IMR-90 (cell line): ENCODE results near the gene TAAR9. TPM values are rescaled to one million over a fixed set of nuclear protein-coding genes. Genes with fewer than 3 reads are reported as not detected.

Source experiments
- ATAC-seq: fragments of 200-7000 bp; cut with Tn5 transposase; 2 replicates; pipeline ENCODE4 v1.9.1; 2020; ENCODE audit warnings: low read depth, mild to moderate bottlenecking, moderate library complexity
- BruUV-seq: library from RNA; stranded (reverse); fragments of 400-500 nt; replicated peaks from 2 replicates; lab custom pipeline; 2021; lab: Mats Ljungman, UMichigan
- CTCF ChIA-PET: fragments of 300-600 bp; formaldehyde crosslinking; extraction: SDS; loops from one replicate; lab custom pipeline; 2021; ENCODE audit warnings: antibody characterized with exemption; lab: Yijun Ruan, JAX
- POLR2A ChIA-PET: fragments of 300-600 bp; sonication (Branson Sonifier 250); formaldehyde crosslinking; loops from one replicate; lab custom pipeline; 2022; ENCODE audit warnings: antibody characterized with exemption; ENCODE audit not compliant: unreplicated experiment; lab: Charles Lee
- DNase-seq: peaks from one replicate; pipeline ENCODE4 v3.0.0; 2013
- H2AFZ ChIP-seq: replicated peaks from 2 replicates; pipeline ENCODE3; 2013; ENCODE audit warnings: low read length, mild to moderate bottlenecking; ENCODE audit not compliant: poor library complexity
- H2AK5ac ChIP-seq: 2 replicates; pipeline ENCODE4 v1.6.1; 2013; ENCODE audit warnings: low read depth, low read length, inconsistent platforms
- H2AK9ac ChIP-seq: replicated peaks from 2 replicates; pipeline ENCODE3; 2013; ENCODE audit warnings: mild to moderate bottlenecking, low read depth, low read length, moderate library complexity; ENCODE audit not compliant: poor library complexity
- H2BK120ac ChIP-seq: 2 replicates; pipeline ENCODE4 v1.6.1; 2013; ENCODE audit warnings: low read depth, low read length, inconsistent platforms
- H2BK15ac ChIP-seq: 3 replicates; pipeline ENCODE4 v1.6.1; 2013; ENCODE audit warnings: low read depth, low read length, inconsistent platforms
- H2BK20ac ChIP-seq: 2 replicates; pipeline ENCODE4 v1.6.1; 2013; ENCODE audit warnings: low read depth, mild to moderate bottlenecking, inconsistent platforms, low read length, moderate library complexity
- H2BK5ac ChIP-seq: 2 replicates; pipeline ENCODE4 v1.6.1; 2013; ENCODE audit warnings: mild to moderate bottlenecking, low read depth, low read length, inconsistent platforms; ENCODE audit not compliant: poor library complexity, severe bottlenecking
- H3K14ac ChIP-seq: replicated peaks from 2 replicates; pipeline ENCODE4 v1.6.1; 2013; ENCODE audit warnings: low read depth, low read length, inconsistent platforms
- H3K18ac ChIP-seq: 2 replicates; pipeline ENCODE4 v1.6.1; 2013; ENCODE audit warnings: low read depth, low read length, control low read depth
- H3K23ac ChIP-seq: 2 replicates; pipeline ENCODE4 v1.6.1; 2013; ENCODE audit warnings: low read depth, low read length, inconsistent platforms
- H3K27ac ChIP-seq: 2 replicates; pipeline ENCODE4 v1.5.1; 2013; ENCODE audit warnings: mild to moderate bottlenecking, control low read depth, low read length; ENCODE audit not compliant: insufficient read depth
- H3K27me3 ChIP-seq: 2 replicates; pipeline ENCODE4 v1.6.1; 2013; ENCODE audit warnings: low read length; ENCODE audit not compliant: control insufficient read depth, insufficient read depth
- H3K36me3 ChIP-seq: 2 replicates; pipeline ENCODE4 v1.6.1; 2013; ENCODE audit warnings: low read length, mixed read lengths; ENCODE audit not compliant: control insufficient read depth, insufficient read depth
- H3K4ac ChIP-seq: 2 replicates; pipeline ENCODE4 v1.6.1; 2013; ENCODE audit warnings: low read depth, low read length, inconsistent platforms
- H3K4me1 ChIP-seq: 2 replicates; pipeline ENCODE4 v1.6.1; 2013; ENCODE audit warnings: low read length, mixed read lengths; ENCODE audit not compliant: control insufficient read depth, insufficient read depth
- H3K4me2 ChIP-seq: 2 replicates; pipeline ENCODE4 v1.6.1; 2013; ENCODE audit warnings: low read depth, mild to moderate bottlenecking, control low read depth, low read length, moderate library complexity
- H3K4me3 ChIP-seq: 2 replicates; pipeline ENCODE4 v1.5.1; 2013; ENCODE audit warnings: low read depth, mild to moderate bottlenecking, control low read depth, low read length, moderate library complexity; ENCODE audit not compliant: insufficient read depth
- H3K56ac ChIP-seq: 2 replicates; pipeline ENCODE4 v1.6.1; 2013; ENCODE audit warnings: low read length, inconsistent platforms; ENCODE audit not compliant: insufficient read depth; ENCODE audit errors: extremely low read depth
- H3K79me1 ChIP-seq, 2 experiments: 2 replicates each; pipeline ENCODE4 v1.6.1; 2013; ENCODE audit warnings: low read length in 2 of 2, inconsistent platforms in 1 of 2, low read depth in 1 of 2
- H3K9ac ChIP-seq: 2 replicates; pipeline ENCODE4 v1.6.1; 2013; ENCODE audit warnings: low read depth, low read length, control low read depth
- H3K9me1 ChIP-seq: 2 replicates; pipeline ENCODE4 v1.6.1; 2013; ENCODE audit warnings: low read length, inconsistent platforms; ENCODE audit not compliant: insufficient read depth
- H3K9me3 ChIP-seq: 2 replicates; pipeline ENCODE4 v1.6.1; 2013; ENCODE audit warnings: low read length; ENCODE audit not compliant: control insufficient read depth, insufficient read depth
- H4K20me1 ChIP-seq: 2 replicates; pipeline ENCODE4 v1.6.1; 2013; ENCODE audit warnings: low read length, inconsistent platforms; ENCODE audit not compliant: insufficient read depth
- H4K5ac ChIP-seq: 2 replicates; pipeline ENCODE4 v1.6.1; 2013; ENCODE audit warnings: mild to moderate bottlenecking, low read depth, low read length, control low read depth
- H4K8ac ChIP-seq, 2 experiments: 2 replicates each; pipeline ENCODE4 v1.6.1; 2013; ENCODE audit warnings: low read depth in 2 of 2, low read length in 2 of 2, control low read depth in 1 of 2, inconsistent platforms in 1 of 2
- H4K91ac ChIP-seq: 2 replicates; pipeline ENCODE4 v1.6.1; 2013; ENCODE audit warnings: low read depth, low read length, inconsistent platforms; ENCODE audit not compliant: insufficient read depth
- CEBPB ChIP-seq: IDR thresholded peaks from 2 replicates; pipeline ENCODE4 v1.6.1; 2012; ENCODE audit warnings: low read depth, low read length, improper control_type of control experiment
- MAFK ChIP-seq: IDR thresholded peaks from 2 replicates; pipeline ENCODE4 v1.6.1; 2012; ENCODE audit warnings: low read depth, low read length, improper control_type of control experiment
- RAD21 ChIP-seq: IDR thresholded peaks from 2 replicates; pipeline ENCODE4 v1.6.1; 2012; ENCODE audit warnings: low read length, improper control_type of control experiment
- RCOR1 ChIP-seq: IDR thresholded peaks from 2 replicates; pipeline ENCODE4 v1.6.1; 2012; ENCODE audit warnings: mild to moderate bottlenecking, low read length, improper control_type of control experiment; ENCODE audit not compliant: insufficient replicate concordance
- SMC3 ChIP-seq: fragments of 150-350 bp; IDR thresholded peaks from 2 replicates; pipeline ENCODE4 v1.6.1; 2016; ENCODE audit warnings: low read depth, mild to moderate bottlenecking, antibody characterized with exemption, low read length, moderate library complexity
- WGBS, 2 experiments: methylation state at CpG; one replicate each; pipeline versions ENCODE4 v1.1.5 to v1.1.7; 2013; ENCODE audit warnings: missing lambda C conversion rate in 2 of 2; ENCODE audit not compliant: insufficient read length in 1 of 2; ENCODE audit errors: extremely low coverage in 2 of 2; 5-methylcytosine and 5-hydroxymethylcytosine counted together
- dilution Hi-C: fragments of 300-500 bp; cut with HindIII; formaldehyde crosslinking; loops from one replicate; pipeline ENCODE4 v1.14.3; 2018; ENCODE audit warnings: low sequenced_read_pairs; ENCODE audit not compliant: unreplicated experiment
- in situ Hi-C: fragments of 300-500 bp; cut with MboI; formaldehyde crosslinking; loops from 3 replicates; pipeline ENCODE4 v1.14.3; 2019; ENCODE audit warnings: low sequenced_read_pairs, inconsistent platforms, mixed read lengths
- intact Hi-C: fragments of 100-400 bp; cut with micrococcal nuclease; formaldehyde crosslinking; loops from 2 replicates; pipeline ENCODE4 v1.10.0; 2022
- polyA plus RNA-seq, 3 experiments: library from polyadenylated mRNA; depleted of rRNA; stranded (reverse); fragments of >200 nt; gene quantifications; 2 replicates each; pipeline ENCODE4 v1.2.3, GENCODE V29; 2012; ENCODE audit warnings: low replicate concordance in 1 of 3
- total RNA-seq: library from RNA; depleted of rRNA; stranded (reverse); fragments of >200 nt; gene quantifications from 2 replicates; pipeline ENCODE4 v1.2.3, GENCODE V29; 2012
- TF ChIP-seq, protein P1 (sequence below): conservative IDR thresholded peaks from 2 replicates; pipeline ENCODE4 v1.5.1; 2012; ENCODE audit warnings: mild to moderate bottlenecking, low read depth, low read length, improper control_type of control experiment

Gene TAAR9
- total and polyA plus RNA-seq, 2 of the 4 experiments (the other 2 are of a cell fraction): not detected

DNA sequence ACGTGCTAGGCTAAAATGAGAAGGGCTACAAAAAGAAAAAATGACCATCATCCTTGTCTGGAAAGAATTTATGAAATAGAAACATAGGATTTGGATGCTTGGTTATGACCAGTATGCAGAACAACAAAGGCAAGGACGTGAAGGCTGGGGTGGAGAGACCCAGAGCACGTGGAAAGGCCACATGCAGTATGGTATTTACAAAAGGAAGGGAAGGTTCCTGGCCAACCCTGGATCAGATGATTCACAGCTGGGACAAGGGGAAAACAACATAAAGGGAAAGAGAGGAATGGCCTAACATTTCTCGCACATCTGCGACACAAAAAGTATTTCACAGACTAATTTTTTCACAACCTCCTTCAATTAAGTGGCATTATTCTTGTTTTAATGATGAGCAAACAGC lies 33.3 kb upstream of the TAAR9 start:
- H3K14ac ChIP-seq: no peak overlapping the region
- DNase-seq (no peak), ATAC-seq (no peak)
- 71% methylated on average over 2 of the region's 5 CpGs; no CpG with 5 or more reads in 1 of the 2 experiments for WGBS, 2 experiments
- H3K9me1 ChIP-seq: peaks cover 12% of the 10 kb centered on the region; the same call in 1 of the 2 replicates
- no peak overlapping the region for H3K18ac ChIP-seq
- H4K91ac ChIP-seq: no peak overlapping the region
- H3K4me3 ChIP-seq: no peak overlapping the region
- H3K56ac ChIP-seq: no peak overlapping the region
- no TSS peak for BruUV-seq
- in situ Hi-C loops (no loop called here), intact Hi-C loops (no loop called here), dilution Hi-C loops (no loop called here)
- peaks cover 6% of the 10 kb centered on the region for H3K36me3 ChIP-seq
- no peak overlapping the region for H2BK5ac ChIP-seq
- CTCF ChIA-PET: no interaction called here
- H3K4me1 ChIP-seq: peaks cover 4% of the 10 kb centered on the region; the same call in 1 of the 2 replicates
- H3K4me2 ChIP-seq: no peak overlapping the region
- peaks cover 40 to 60% of the 10 kb centered on the region in 2 experiments for H3K79me1 ChIP-seq
- no peak overlapping the region for H3K4ac ChIP-seq
- no peak overlapping the region for H2AFZ ChIP-seq
- no peak overlapping the region for H4K8ac ChIP-seq
- H2BK20ac ChIP-seq: no peak overlapping the region
- no peak overlapping the region for H3K9ac ChIP-seq
- no peak overlapping the region for H2BK120ac ChIP-seq
- no peak overlapping the region for H2AK9ac ChIP-seq
- no peak overlapping the region for H3K27ac ChIP-seq
- H4K20me1 ChIP-seq: peaks cover 45% of the 10 kb centered on the region; the same call in 1 of the 2 replicates
- no peaks in the 10 kb centered on the region for H3K9me3 ChIP-seq
- TF ChIP-seq CEBPB: no peak
- TF ChIP-seq MAFK: no peak
- TF ChIP-seq SMC3: no peak
- no peak for TF ChIP-seq RCOR1
- TF ChIP-seq, protein P1, sequence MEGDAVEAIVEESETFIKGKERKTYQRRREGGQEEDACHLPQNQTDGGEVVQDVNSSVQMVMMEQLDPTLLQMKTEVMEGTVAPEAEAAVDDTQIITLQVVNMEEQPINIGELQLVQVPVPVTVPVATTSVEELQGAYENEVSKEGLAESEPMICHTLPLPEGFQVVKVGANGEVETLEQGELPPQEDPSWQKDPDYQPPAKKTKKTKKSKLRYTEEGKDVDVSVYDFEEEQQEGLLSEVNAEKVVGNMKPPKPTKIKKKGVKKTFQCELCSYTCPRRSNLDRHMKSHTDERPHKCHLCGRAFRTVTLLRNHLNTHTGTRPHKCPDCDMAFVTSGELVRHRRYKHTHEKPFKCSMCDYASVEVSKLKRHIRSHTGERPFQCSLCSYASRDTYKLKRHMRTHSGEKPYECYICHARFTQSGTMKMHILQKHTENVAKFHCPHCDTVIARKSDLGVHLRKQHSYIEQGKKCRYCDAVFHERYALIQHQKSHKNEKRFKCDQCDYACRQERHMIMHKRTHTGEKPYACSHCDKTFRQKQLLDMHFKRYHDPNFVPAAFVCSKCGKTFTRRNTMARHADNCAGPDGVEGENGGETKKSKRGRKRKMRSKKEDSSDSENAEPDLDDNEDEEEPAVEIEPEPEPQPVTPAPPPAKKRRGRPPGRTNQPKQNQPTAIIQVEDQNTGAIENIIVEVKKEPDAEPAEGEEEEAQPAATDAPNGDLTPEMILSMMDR: no peak
- TF ChIP-seq RAD21: no peak
- H2AK5ac ChIP-seq: peak overlapping the region; percentile 24; the same call in 1 of the 2 replicates
- no peak overlapping the region for H4K5ac ChIP-seq
- no peak overlapping the region for H2BK15ac ChIP-seq
- H3K27me3 ChIP-seq: no peaks in the 10 kb centered on the region
- POLR2A ChIA-PET: no interaction called here
- H3K23ac ChIP-seq: no peak overlapping the region
